BJ (cell line): Measurements from ENCODE around the gene OR6K3. TPM values are rescaled to one million over a fixed set of nuclear protein-coding genes. Genes with fewer than 3 reads are reported as not detected.

ENCODE experiments used
- CTCF ChIA-PET: fragments of 350-600 bp; formaldehyde crosslinking; extraction: SDS; loops from one replicate; lab custom pipeline; 2021; ENCODE audit warnings: antibody characterized with exemption, inconsistent platforms; lab: Yijun Ruan, JAX
- POLR2A ChIA-PET: fragments of 300-600 bp; sonication (Branson Sonifier 250); formaldehyde crosslinking; extraction: SDS; loops from one replicate; lab custom pipeline; 2021; ENCODE audit warnings: antibody characterized with exemption; lab: Charles Lee
- DNase-seq: peaks from one replicate; pipeline ENCODE4 v3.0.0-alpha.2; 2011; ENCODE audit warnings: low read depth
- H3K27me3 ChIP-seq: 2 replicates; pipeline ENCODE4 v1.6.0; 2011; ENCODE audit warnings: low read length; ENCODE audit not compliant: control insufficient read depth, insufficient read depth
- H3K36me3 ChIP-seq: 2 replicates; pipeline ENCODE4 v1.5.1; 2011; ENCODE audit warnings: low read length; ENCODE audit not compliant: control insufficient read depth, insufficient read depth
- H3K4me3 ChIP-seq: 2 replicates; pipeline ENCODE4 v1.5.1; 2011; ENCODE audit warnings: low read depth, mild to moderate bottlenecking, control low read depth, low read length
- CTCF ChIP-seq: IDR thresholded peaks from 2 replicates; pipeline ENCODE4 v1.5.1; 2011; ENCODE audit warnings: low read depth, mild to moderate bottlenecking, control low read depth, inconsistent platforms, low read length, moderate library complexity; ENCODE audit not compliant: insufficient read depth
- polyA plus RNA-seq: library from polyadenylated mRNA; depleted of rRNA; stranded (reverse); fragments of >200 nt; gene quantifications from 2 replicates; pipeline ENCODE4 v1.2.3, GENCODE V29; 2011

Gene OR6K3
- polyA plus RNA-seq, 1 experiment = not detected

- no peak for DNase-seq
- H3K36me3 ChIP-seq = no peaks in the 10 kb centered on the region
- H3K27me3 ChIP-seq = no peaks in the 10 kb centered on the region
- POLR2A ChIA-PET = no interaction called here
- no peak for TF ChIP-seq CTCF
- H3K4me3 ChIP-seq = no peak overlapping the region
- CTCF ChIA-PET = no interaction called here
Measured at GRCh38 chr1:158717344-158717743, 3.2 kb downstream of the OR6K3 start.

GRCh38 chr1:158716335-158716734 lies 4.2 kb downstream of the OR6K3 start:
- TF ChIP-seq CTCF = no peak
- no peaks in the 10 kb centered on the region for H3K36me3 ChIP-seq
- no peaks in the 10 kb centered on the region for H3K27me3 ChIP-seq
- CTCF ChIA-PET = no interaction called here
- DNase-seq = no peak
- H3K4me3 ChIP-seq = no peak overlapping the region
- POLR2A ChIA-PET = no interaction called here

GRCh38 chr1:158714754-158715153 lies 5.8 kb downstream of the OR6K3 start:
- ChIA-PET POLR2A (no interaction called here), CTCF (no interaction called here)
- H3K36me3 ChIP-seq = no peaks in the 10 kb centered on the region
- TF ChIP-seq CTCF = no peak
- DNase-seq = no peak
- no peak overlapping the region for H3K4me3 ChIP-seq
- no peaks in the 10 kb centered on the region for H3K27me3 ChIP-seq

GRCh38 chr1:158711098-158711497 lies 9.4 kb downstream of the OR6K3 start:
- no peak for TF ChIP-seq CTCF
- ChIA-PET POLR2A (no interaction called here), CTCF (no interaction called here)
- DNase-seq = no peak
- Histone ChIP-seq H3K4me3 (no peak overlapping the region), H3K36me3 (no peaks in the 10 kb centered on the region), H3K27me3 (no peaks in the 10 kb centered on the region)

GRCh38 chr1:158706096-158706495 lies 14.4 kb downstream of the OR6K3 start:
- Histone ChIP-seq H3K27me3 (no peaks in the 10 kb centered on the region), H3K4me3 (no peak overlapping the region), H3K36me3 (no peaks in the 10 kb centered on the region)
- DNase-seq = no peak
- POLR2A ChIA-PET = no interaction called here
- CTCF ChIA-PET = no interaction called here
- no peak for TF ChIP-seq CTCF
